Neural cell (in vitro differentiated cells): Measurements from ENCODE around the gene CDRT15. TPM values are rescaled to one million over a fixed set of nuclear protein-coding genes. Genes with fewer than 3 reads are reported as not detected.

ENCODE experiments used
- H2AFZ ChIP-seq: fragments of 200-600, 300-800 bp; sonication (generic), shearing (Covaris generic); 2 replicates; pipeline ENCODE4 v1.6.0; 2014; ENCODE audit warnings: low read depth, mild to moderate bottlenecking, antibody characterized with exemption, low read length, moderate library complexity
- H3F3A ChIP-seq: fragments of 200-600 bp; shearing (Covaris generic); 2 replicates; pipeline ENCODE4 v1.6.1; 2016; ENCODE audit warnings: mild to moderate bottlenecking, moderate library complexity, mixed read lengths, antibody characterized with exemption, low read length; ENCODE audit not compliant: insufficient read depth, poor library complexity, severe bottlenecking
- H3K27ac ChIP-seq: fragments of 200-600, 300-800 bp; sonication (generic), shearing (Covaris generic); 2 replicates; pipeline ENCODE4 v1.5.1; 2014; ENCODE audit warnings: mild to moderate bottlenecking, low read length, moderate library complexity
- H3K27me3 ChIP-seq: fragments of 300-800, 200-600 bp; sonication (generic), shearing (Covaris generic); 2 replicates; pipeline ENCODE4 v1.6.0; 2014; ENCODE audit warnings: mild to moderate bottlenecking, low read depth, low read length, moderate library complexity; ENCODE audit not compliant: insufficient read depth
- H3K36me3 ChIP-seq: fragments of 300-800, 200-600 bp; sonication (generic), shearing (Covaris generic); 2 replicates; pipeline ENCODE4 v1.5.1; 2014; ENCODE audit warnings: mild to moderate bottlenecking, antibody characterized with exemption, low read length, moderate library complexity; ENCODE audit not compliant: insufficient read depth
- H3K4me2 ChIP-seq: fragments of 300-800, 200-600 bp; sonication (generic), shearing (Covaris generic); 2 replicates; pipeline ENCODE4 v1.6.0; 2014; ENCODE audit warnings: mild to moderate bottlenecking, low read length
- H3K4me3 ChIP-seq: fragments of 300-800, 200-600 bp; sonication (generic), shearing (Covaris generic); 2 replicates; pipeline ENCODE4 v1.5.1; 2014; ENCODE audit warnings: mild to moderate bottlenecking, low read length, moderate library complexity
- H3K79me2 ChIP-seq: fragments of 200-600 bp; shearing (Covaris generic); replicated peaks from 2 replicates; pipeline ENCODE4 v1.6.0; 2014; ENCODE audit warnings: mild to moderate bottlenecking, low read length, moderate library complexity; ENCODE audit not compliant: insufficient read depth
- H3K9ac ChIP-seq: fragments of 300-800, 200-600 bp; sonication (generic), shearing (Covaris generic); 2 replicates; pipeline ENCODE4 v1.6.1; 2016; ENCODE audit warnings: mild to moderate bottlenecking, low read length, mixed read lengths
- H3K9me2 ChIP-seq: fragments of 200-600 bp; shearing (Covaris generic); 2 replicates; pipeline ENCODE4 v1.6.1; 2016; ENCODE audit warnings: mild to moderate bottlenecking, low read length, mixed read lengths; ENCODE audit not compliant: insufficient read depth
- H3K9me3 ChIP-seq: fragments of 200-600, 300-800 bp; sonication (generic), shearing (Covaris generic); 2 replicates; pipeline ENCODE4 v1.6.1; 2016; ENCODE audit warnings: mild to moderate bottlenecking, mixed run types, low read length, moderate library complexity, mixed read lengths
- H4K20me1 ChIP-seq: fragments of 200-600 bp; shearing (Covaris generic); 2 replicates; pipeline ENCODE4 v1.6.1; 2016; ENCODE audit warnings: mild to moderate bottlenecking, mixed run types; ENCODE audit not compliant: insufficient read depth
- EP300 ChIP-seq: fragments of 450-650 bp; conservative IDR thresholded peaks from 2 replicates; pipeline ENCODE4 v1.6.1; 2014; ENCODE audit warnings: antibody characterized with exemption, mild to moderate bottlenecking, moderate library complexity; ENCODE audit not compliant: poor library complexity, severe bottlenecking
- EZH2 ChIP-seq: fragments of 200-600, 300-800 bp; shearing (Covaris generic), sonication (generic); IDR thresholded peaks from 2 replicates; pipeline ENCODE4 v1.6.1; 2014; ENCODE audit warnings: antibody characterized with exemption, low read length, borderline replicate concordance, mild to moderate bottlenecking; ENCODE audit not compliant: insufficient read depth, poor library complexity, severe bottlenecking
- MXI1 ChIP-seq: fragments of 450-650 bp; conservative IDR thresholded peaks from 2 replicates; pipeline ENCODE4 v1.6.1; 2014; ENCODE audit warnings: antibody characterized with exemption, mild to moderate bottlenecking; ENCODE audit not compliant: poor library complexity, severe bottlenecking
- POLR2AphosphoS5 ChIP-seq: IDR thresholded peaks from 2 replicates; pipeline ENCODE4 v1.6.1; 2012
- RAD21 ChIP-seq: fragments of 450-650 bp; conservative IDR thresholded peaks from 2 replicates; pipeline ENCODE4 v1.6.1; 2014; ENCODE audit warnings: antibody characterized with exemption, mild to moderate bottlenecking, moderate library complexity
- SMC3 ChIP-seq: fragments of 450-650 bp; conservative IDR thresholded peaks from 2 replicates; pipeline ENCODE4 v1.6.1; 2014; ENCODE audit warnings: antibody characterized with exemption, mild to moderate bottlenecking, moderate library complexity; ENCODE audit not compliant: poor library complexity
- TAF1 ChIP-seq: IDR thresholded peaks from 2 replicates; pipeline ENCODE4 v1.6.1; 2012; ENCODE audit warnings: low read depth
- polyA plus RNA-seq: library from polyadenylated mRNA; depleted of rRNA; stranded (reverse); fragments of >200 nt; gene quantifications from 2 replicates; pipeline ENCODE4 v1.2.3, GENCODE V29; 2014
- TF ChIP-seq, protein P1 (sequence below): IDR thresholded peaks from 2 replicates; pipeline ENCODE4 v1.6.1; 2012; ENCODE audit warnings: borderline replicate concordance
- TF ChIP-seq, protein P2 (sequence below): fragments of 450-650 bp; IDR thresholded peaks from 2 replicates; pipeline ENCODE4 v1.5.1; 2014; ENCODE audit warnings: antibody characterized with exemption, mild to moderate bottlenecking, moderate library complexity; ENCODE audit not compliant: poor library complexity, severe bottlenecking

The CDRT15 gene
- polyA plus RNA-seq, 1 donor from 2014 or later = not detected

DNA sequence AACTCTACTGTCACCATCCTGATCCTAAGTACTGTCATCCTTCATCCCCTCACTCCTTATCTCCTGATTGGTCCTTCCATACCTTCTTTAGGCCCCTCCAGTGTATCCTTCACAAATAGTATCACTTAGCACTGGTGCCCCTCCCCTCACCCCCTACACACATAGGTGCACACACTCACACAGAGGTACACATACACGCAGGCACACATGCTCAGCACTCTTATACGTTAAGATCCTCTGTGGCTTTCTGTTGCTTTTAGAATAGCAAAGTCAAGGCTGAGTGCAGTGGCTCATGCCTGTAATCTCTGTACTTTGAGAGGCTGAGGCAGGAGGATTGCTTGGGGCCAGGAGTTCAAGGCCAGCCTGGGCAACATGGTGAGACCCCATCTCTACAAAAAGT is 32.1 kb downstream of the CDRT15 start (continued):
- TF ChIP-seq, protein P1, sequence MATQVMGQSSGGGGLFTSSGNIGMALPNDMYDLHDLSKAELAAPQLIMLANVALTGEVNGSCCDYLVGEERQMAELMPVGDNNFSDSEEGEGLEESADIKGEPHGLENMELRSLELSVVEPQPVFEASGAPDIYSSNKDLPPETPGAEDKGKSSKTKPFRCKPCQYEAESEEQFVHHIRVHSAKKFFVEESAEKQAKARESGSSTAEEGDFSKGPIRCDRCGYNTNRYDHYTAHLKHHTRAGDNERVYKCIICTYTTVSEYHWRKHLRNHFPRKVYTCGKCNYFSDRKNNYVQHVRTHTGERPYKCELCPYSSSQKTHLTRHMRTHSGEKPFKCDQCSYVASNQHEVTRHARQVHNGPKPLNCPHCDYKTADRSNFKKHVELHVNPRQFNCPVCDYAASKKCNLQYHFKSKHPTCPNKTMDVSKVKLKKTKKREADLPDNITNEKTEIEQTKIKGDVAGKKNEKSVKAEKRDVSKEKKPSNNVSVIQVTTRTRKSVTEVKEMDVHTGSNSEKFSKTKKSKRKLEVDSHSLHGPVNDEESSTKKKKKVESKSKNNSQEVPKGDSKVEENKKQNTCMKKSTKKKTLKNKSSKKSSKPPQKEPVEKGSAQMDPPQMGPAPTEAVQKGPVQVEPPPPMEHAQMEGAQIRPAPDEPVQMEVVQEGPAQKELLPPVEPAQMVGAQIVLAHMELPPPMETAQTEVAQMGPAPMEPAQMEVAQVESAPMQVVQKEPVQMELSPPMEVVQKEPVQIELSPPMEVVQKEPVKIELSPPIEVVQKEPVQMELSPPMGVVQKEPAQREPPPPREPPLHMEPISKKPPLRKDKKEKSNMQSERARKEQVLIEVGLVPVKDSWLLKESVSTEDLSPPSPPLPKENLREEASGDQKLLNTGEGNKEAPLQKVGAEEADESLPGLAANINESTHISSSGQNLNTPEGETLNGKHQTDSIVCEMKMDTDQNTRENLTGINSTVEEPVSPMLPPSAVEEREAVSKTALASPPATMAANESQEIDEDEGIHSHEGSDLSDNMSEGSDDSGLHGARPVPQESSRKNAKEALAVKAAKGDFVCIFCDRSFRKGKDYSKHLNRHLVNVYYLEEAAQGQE = no peak
- TF ChIP-seq SMC3 = no peak

DNA sequence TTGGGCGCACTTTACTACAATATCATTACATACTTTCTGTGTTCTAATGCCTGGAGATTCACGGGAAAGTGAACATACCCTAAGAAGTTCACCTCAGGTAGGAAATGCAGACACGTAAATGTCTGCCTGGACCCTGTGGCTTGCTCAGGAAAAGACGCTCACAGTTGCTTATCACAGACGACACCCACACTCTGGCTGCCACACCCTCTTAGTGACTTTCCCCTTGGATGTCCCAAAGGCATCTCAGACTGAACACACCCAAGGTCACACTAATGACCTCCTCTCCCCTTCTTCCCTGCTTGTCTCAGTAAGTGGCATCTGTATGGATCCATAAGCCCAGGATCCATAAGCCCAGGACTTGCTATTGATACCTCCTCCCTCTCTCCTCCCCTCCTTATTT is 32.6 kb downstream of the CDRT15 start:
- no peaks in the 10 kb centered on the region for H3K36me3 ChIP-seq
- no peaks in the 10 kb centered on the region for H3K27me3 ChIP-seq

More for the DNA sequence above, 32.6 kb downstream of the CDRT15 start:
- H3K27ac ChIP-seq = no peak overlapping the region
- no peak for TF ChIP-seq EP300
- TF ChIP-seq EZH2 = no peak
- TF ChIP-seq RAD21 = no peak
- TF ChIP-seq, protein P2, sequence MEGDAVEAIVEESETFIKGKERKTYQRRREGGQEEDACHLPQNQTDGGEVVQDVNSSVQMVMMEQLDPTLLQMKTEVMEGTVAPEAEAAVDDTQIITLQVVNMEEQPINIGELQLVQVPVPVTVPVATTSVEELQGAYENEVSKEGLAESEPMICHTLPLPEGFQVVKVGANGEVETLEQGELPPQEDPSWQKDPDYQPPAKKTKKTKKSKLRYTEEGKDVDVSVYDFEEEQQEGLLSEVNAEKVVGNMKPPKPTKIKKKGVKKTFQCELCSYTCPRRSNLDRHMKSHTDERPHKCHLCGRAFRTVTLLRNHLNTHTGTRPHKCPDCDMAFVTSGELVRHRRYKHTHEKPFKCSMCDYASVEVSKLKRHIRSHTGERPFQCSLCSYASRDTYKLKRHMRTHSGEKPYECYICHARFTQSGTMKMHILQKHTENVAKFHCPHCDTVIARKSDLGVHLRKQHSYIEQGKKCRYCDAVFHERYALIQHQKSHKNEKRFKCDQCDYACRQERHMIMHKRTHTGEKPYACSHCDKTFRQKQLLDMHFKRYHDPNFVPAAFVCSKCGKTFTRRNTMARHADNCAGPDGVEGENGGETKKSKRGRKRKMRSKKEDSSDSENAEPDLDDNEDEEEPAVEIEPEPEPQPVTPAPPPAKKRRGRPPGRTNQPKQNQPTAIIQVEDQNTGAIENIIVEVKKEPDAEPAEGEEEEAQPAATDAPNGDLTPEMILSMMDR = no peak
- TF ChIP-seq SMC3 = no peak
- TF ChIP-seq, protein P1 = no peak
- no peak for TF ChIP-seq POLR2AphosphoS5
- no peak for TF ChIP-seq TAF1
- no peak for TF ChIP-seq MXI1
- H3K9ac ChIP-seq = no peak overlapping the region
- no peaks in the 10 kb centered on the region for H3F3A ChIP-seq
- no peaks in the 10 kb centered on the region for H3K79me2 ChIP-seq
- no peak overlapping the region for H2AFZ ChIP-seq
- no peaks in the 10 kb centered on the region for H4K20me1 ChIP-seq
- no peak overlapping the region for H3K4me2 ChIP-seq
- H3K9me3 ChIP-seq = no peaks in the 10 kb centered on the region
- H3K9me2 ChIP-seq = no peaks in the 10 kb centered on the region
- H3K4me3 ChIP-seq = no peak overlapping the region
